Measurements from ENCODE around the gene MAP3K10. TPM values are rescaled to one million over a fixed set of nuclear protein-coding genes. Genes with fewer than 3 reads are reported as not detected.
"Not testable (repeated sequence)": the region's sequence is repeated elsewhere in the genome, so short reads cannot be mapped to it uniquely, and the experiment has no call there.

MAP3K10 gene
- total and polyA plus RNA-seq, 5 experiments from 2014 or later = 0.15 to 35.6 (median 0.58) TPM

- Mint-ChIP-seq H3K9me3 (no peaks in the 10 kb centered on the region), H3K36me3 (no peaks in the 10 kb centered on the region), H3K4me3 (peak overlapping the region in 1 of 10 donors; percentile 14), H3K27ac (peak overlapping the region in 3 of 10 donors; percentile 32 to 64 (median 58)), H3K4me1 (peaks cover 0 to 19% (median 11%) of the 10 kb centered on the region in 4 donors), H3K27me3 (no peaks in the 10 kb centered on the region)
- ATAC-seq (no peak), DNase-seq (peak in 1 of 10 donors; percentile 12)
- POLR2A ChIA-PET = no interaction called here
Observed at GRCh38 chr19:40155749-40156265, 35.4 kb upstream of the MAP3K10 start.

DNA sequence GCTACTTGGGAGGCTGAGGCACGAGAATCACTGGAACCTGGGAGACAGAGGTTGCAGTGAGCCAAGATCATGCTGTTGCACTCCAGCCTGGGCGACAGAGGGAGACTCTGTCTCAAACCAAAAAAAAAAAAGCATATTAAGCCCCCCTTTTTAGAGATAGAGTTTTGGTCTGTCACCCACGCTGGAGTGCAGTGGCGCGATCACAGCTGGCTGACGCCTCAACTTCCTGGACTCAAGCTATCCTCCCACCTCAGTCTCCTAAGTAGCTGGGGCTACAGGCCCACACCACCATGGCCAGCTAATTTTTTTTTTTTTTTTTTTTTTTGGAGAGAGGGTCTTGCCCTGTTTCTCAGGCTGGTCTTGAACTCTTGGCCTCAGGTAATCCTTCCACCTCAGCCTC is 34.2 kb upstream of the MAP3K10 start:
- Mint-ChIP-seq H3K4me3 (no peak overlapping the region), H3K4me1 (peaks cover 0 to 24% (median 11%) of the 10 kb centered on the region in 4 donors), H3K27me3 (no peaks in the 10 kb centered on the region), H3K36me3 (no peaks in the 10 kb centered on the region), H3K9me3 (no peaks in the 10 kb centered on the region), H3K27ac (no peak overlapping the region)
- no peak for DNase-seq
- POLR2A ChIA-PET = no interaction called here
- ATAC-seq = no peak

- POLR2A ChIA-PET = no interaction called here
- Mint-ChIP-seq H3K4me1 (peaks cover 2 to 47% (median 25%) of the 10 kb centered on the region in 4 donors), H3K4me3 (no peak overlapping the region), H3K27ac (peak overlapping the region in 1 of 10 donors; percentile 73), H3K27me3 (peaks cover 0 to 4% (median 0%) of the 10 kb centered on the region in 5 donors), H3K9me3 (peaks cover 0 to 6% (median 0%) of the 10 kb centered on the region in 9 donors), H3K36me3 (no peaks in the 10 kb centered on the region)
- DNase-seq (no peak), ATAC-seq (no peak)
Observed at GRCh38 chr19:40159744-40160143, 31.5 kb upstream of the MAP3K10 start.

DNA sequence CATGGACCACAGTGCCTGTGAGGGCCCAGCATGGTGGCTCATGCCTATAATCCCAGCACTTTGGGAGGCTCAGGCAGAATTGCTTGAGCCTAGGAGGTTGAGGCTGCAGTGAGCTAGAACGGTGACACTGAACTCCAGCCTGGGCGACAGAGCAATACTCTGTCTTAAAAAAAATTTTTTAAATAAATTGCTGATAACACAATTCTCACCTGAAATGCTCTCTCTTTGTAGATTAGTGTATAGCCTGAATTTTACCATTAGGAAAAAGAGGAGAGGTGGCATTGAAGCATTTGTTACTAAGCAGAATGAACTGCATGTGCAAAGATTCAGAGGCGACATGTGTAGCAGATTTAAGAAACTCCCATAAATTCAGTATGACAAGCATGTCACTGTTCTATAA is 29.1 kb upstream of the MAP3K10 start:
- peaks cover 0 to 6% (median 0%) of the 10 kb centered on the region in 9 donors for H3K9me3 Mint-ChIP-seq
- DNase-seq (no peak), ATAC-seq (no peak)
- no peak overlapping the region for H3K4me3 Mint-ChIP-seq
- peaks cover 8 to 41% (median 24%) of the 10 kb centered on the region in 4 donors for H3K4me1 Mint-ChIP-seq
- peak overlapping the region in 1 of 10 donors; percentile 78 for H3K27ac Mint-ChIP-seq
- H3K27me3 Mint-ChIP-seq = peaks cover 0 to 4% (median 0%) of the 10 kb centered on the region in 5 donors
- POLR2A ChIA-PET = no interaction called here
- no peaks in the 10 kb centered on the region for H3K36me3 Mint-ChIP-seq

- H3K27ac Mint-ChIP-seq = peak overlapping the region in 8 of 10 donors; percentile 13 to 98 (median 74)
Observed at GRCh38 chr19:40163541-40164129, 27.6 kb upstream of the MAP3K10 start.

DNA sequence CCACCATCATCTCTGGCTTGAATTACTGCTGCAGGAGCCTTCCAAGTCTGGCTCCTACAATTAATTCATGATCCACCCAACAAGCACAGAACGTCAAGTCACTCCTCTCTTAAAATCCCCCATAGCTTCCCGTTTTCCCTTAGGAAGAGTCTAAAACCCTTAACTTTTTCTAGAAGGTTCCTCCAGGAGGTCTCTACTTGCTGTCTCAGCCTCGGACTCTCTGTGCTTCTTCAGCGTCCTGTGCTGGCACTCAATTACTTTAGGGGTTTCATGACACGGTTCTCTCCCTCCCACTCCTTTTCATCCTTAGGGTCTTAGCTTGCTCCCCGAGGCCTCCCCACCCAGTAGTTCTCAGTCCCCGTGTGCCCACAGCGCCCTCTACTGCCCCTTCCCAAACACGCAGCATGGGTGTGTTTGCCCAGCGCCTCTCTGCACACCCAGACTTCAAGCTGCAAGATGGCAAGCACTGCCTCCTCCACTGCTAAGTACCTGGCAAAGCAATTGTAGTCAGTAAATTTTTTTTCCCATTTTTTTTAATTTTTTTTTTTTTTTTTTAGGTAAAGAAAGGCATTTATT is 25.8 kb upstream of the MAP3K10 start:
- Mint-ChIP-seq H3K9me3 (peaks cover 0 to 6% (median 0%) of the 10 kb centered on the region in 9 donors), H3K4me3 (peak overlapping the region in 7 of 10 donors; percentile 2 to 78 (median 21)), H3K27ac (peak overlapping the region in 4 of 10 donors; percentile 31 to 60 (median 42)), H3K36me3 (no peaks in the 10 kb centered on the region), H3K27me3 (peaks cover 0 to 4% (median 0%) of the 10 kb centered on the region in 5 donors), H3K4me1 (peaks cover 8 to 35% (median 22%) of the 10 kb centered on the region in 4 donors)
- DNase-seq = peak; percentile 50 to 81 (median 65)
- ATAC-seq = peak; percentile 81 to 88
- POLR2A ChIA-PET = interaction anchor here (0.5 to 0.7 kb wide), 2 partner anchors 13 to 15 kb away, joined by 3 read pairs; no protein-coding TSS in a partner anchor

More at GRCh38 chr19:40163541-40164129, 27.6 kb upstream of the MAP3K10 start:
- Mint-ChIP-seq H3K36me3 (no peaks in the 10 kb centered on the region), H3K9me3 (peaks cover 0 to 6% (median 0%) of the 10 kb centered on the region in 9 donors), H3K27me3 (peaks cover 0 to 4% (median 0%) of the 10 kb centered on the region in 5 donors), H3K4me1 (peaks cover 8 to 35% (median 24%) of the 10 kb centered on the region in 4 donors), H3K4me3 (peak overlapping the region in 6 of 10 donors; percentile 38 to 86 (median 70))
- ATAC-seq (peak in 1 of 2 donors; percentile 35), DNase-seq (peak in 3 of 10 donors; percentile 18 to 41 (median 37))
- POLR2A ChIA-PET = interaction anchor here (0.7 kb wide), 2 partner anchors 55 to 73 kb away, joined by 4 to 6 read pairs; partner anchors contain the start of gene ZNF780A

DNA sequence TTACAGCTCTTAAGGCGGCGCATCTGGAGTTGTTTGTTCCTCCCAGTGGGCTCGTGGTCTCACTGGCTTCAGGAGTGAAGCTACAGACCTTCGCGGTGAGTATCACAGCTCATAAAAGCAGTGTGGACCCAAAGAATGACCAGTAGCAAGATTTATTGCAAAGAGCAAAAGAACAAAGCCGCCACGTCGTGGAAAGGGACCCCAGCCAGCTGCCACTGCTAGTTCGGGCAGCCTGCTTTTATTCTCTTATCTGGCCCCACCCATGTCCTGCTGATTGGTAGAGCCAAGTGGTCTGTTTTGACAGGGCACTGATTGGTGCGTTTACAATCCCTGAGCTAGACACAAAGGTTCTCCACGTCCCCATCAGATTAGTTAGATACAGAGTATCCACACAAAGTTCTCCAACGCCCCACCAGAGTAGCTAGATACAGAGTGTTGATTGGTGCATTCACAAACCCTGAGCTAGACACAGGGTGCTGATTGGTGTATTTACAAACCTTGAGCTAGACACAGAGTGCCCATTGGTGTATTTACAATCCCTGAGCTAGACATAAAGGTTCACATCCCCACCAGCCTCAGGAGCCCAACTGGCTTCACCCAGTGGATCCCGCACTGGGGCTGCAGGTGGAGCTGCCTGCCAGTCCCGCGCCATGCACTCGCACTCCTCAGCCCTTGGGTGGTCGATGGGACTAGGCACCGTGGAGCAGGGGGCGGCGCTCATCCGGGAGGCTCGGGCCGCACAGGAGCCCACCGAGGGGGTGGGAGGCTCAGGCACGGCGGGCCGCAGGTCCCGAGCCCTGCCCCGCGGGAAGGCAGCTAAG is 21.5 kb upstream of the MAP3K10 start:
- H3K36me3 Mint-ChIP-seq, ATAC-seq, POLR2A ChIA-PET, H3K4me3 Mint-ChIP-seq, DNase-seq, H3K27ac Mint-ChIP-seq, H3K9me3 Mint-ChIP-seq, H3K27me3 Mint-ChIP-seq: not testable (repeated sequence)
- peaks cover 6 to 10% (median 7%) of the 10 kb centered on the region in 4 donors for H3K4me1 Mint-ChIP-seq

DNA sequence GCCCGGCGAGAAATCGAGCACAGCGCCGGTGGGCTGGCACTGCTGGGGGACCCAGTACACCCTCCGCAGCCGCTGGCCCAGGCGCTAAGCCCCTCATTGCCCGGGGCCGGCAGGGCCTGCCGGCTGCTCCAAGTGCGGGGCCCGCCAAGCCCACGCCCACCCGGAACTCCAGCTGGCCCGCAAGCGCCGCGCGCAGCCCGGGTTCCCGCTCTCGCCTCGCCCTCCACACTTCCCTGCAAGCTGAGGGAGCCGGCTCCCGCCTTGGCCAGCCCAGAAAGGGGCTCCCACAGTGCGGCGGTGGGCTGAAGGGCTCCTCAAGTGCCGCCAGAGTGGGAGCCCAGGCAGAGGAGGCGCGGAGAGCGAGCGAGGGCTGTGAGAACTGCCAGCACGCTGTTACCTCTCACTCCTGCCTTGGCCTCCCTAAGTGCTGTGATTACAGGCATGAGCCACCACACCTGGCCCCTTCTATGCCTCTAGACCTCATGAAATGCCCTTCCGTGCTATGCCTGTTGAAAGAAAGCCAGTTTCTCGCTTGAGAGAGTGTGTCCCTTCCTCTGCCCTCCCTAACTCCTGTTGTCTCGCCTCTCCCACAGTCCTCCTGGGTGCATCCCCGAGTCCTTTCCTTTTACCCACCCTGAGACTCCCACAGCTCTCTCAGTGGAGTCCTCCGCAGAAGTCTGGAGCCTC is 20.8 kb upstream of the MAP3K10 start:
- peak overlapping the region in 1 of 10 donors; percentile 78 for H3K27ac Mint-ChIP-seq
- H3K4me3 Mint-ChIP-seq, H3K36me3 Mint-ChIP-seq, H3K27me3 Mint-ChIP-seq, POLR2A ChIA-PET, DNase-seq, H3K9me3 Mint-ChIP-seq, ATAC-seq, H3K4me1 Mint-ChIP-seq: not testable (repeated sequence)

DNA sequence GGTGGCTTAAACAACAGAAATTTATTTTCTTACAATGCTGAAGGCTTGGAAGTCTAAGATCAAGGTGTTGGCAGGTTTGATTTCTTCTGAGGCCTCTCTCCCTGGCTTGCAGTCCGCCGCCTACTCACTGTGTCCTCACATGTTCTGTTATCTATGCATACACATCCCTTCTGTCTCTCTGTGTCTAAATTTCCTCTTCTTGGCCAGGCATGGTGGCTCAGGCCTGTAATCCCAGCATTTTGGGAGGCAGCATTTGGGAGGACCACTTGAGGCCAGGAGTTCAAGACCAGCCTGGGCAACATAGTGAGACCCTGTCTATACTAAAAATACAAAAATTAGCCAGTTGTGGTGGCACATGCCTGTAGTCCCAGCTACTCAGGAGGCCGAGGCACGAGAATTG is 19.9 kb upstream of the MAP3K10 start:
- H3K36me3 Mint-ChIP-seq, POLR2A ChIA-PET, H3K27me3 Mint-ChIP-seq, H3K27ac Mint-ChIP-seq, DNase-seq, H3K4me3 Mint-ChIP-seq, H3K4me1 Mint-ChIP-seq, H3K9me3 Mint-ChIP-seq, ATAC-seq: not testable (repeated sequence)

DNA sequence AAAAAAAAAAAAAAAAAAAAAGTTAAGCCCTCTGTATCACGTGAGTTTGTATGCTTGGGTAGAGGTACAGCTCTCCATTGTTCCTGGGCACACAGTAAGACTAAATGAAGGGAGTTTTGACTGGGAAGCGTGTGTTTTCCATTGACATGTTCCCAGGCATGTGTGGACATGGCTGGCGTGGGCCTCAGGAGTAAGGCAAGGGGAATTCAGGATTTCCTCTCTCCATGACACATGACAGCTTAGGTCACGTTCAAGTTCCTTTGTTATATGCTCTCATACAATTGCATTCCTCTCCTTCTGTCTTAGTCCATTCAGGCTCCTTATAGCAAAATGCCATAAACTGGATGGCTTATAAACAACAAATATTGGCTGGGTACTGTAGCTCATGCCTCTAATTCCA is 17.1 kb upstream of the MAP3K10 start:
- POLR2A ChIA-PET = interaction anchor here (0.6 to 1.1 kb wide), 2 partner anchors 17 to 27 kb away, joined by 3 to 5 read pairs; partner anchors contain the start of gene MAP3K10
- Mint-ChIP-seq H3K27me3 (peaks cover 0 to 6% (median 3%) of the 10 kb centered on the region in 5 donors), H3K27ac (no peak overlapping the region), H3K36me3 (peaks cover 0 to 5% (median 0%) of the 10 kb centered on the region in 3 donors), H3K4me1 (peaks cover 0 to 1% (median 0%) of the 10 kb centered on the region in 4 donors), H3K4me3 (no peak overlapping the region), H3K9me3 (peaks cover 0 to 2% (median 0%) of the 10 kb centered on the region in 9 donors)
- DNase-seq = no peak
- no peak for ATAC-seq

DNA sequence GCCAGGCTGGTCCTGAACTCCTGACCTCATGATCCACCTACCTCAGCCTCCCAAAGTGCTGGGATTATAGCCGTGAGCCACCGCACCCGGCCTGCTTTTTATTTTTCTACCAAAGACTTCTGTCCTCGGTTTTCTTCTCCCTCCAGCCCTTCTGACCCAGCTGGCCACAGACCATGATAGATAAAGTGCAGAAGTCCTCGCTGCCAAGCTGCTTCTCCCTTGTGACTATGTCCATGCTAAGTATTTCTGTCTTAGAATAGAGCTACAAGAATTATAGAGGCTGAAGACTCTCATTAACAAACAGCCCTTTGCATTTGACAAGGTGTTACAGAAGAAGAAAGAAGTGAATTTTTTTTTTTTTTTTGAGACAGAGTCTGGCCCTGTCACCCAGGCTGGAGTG is 15.4 kb upstream of the MAP3K10 start:
- Mint-ChIP-seq H3K4me3 (no peak overlapping the region), H3K27me3 (peaks cover 3 to 19% (median 8%) of the 10 kb centered on the region in 5 donors), H3K36me3 (peaks cover 0 to 5% (median 0%) of the 10 kb centered on the region in 3 donors), H3K4me1 (peaks cover 0 to 4% (median 0%) of the 10 kb centered on the region in 4 donors), H3K27ac (no peak overlapping the region), H3K9me3 (peaks cover 0 to 2% (median 0%) of the 10 kb centered on the region in 9 donors)
- POLR2A ChIA-PET = interaction anchor here (0.8 kb wide), 1 partner anchor 15 kb away, joined by 3 read pairs; no protein-coding TSS in a partner anchor
- no peak for ATAC-seq
- DNase-seq = no peak

Measured in naive thymus-derived CD8-positive, alpha-beta T cell (primary cell).